SHP77 treated with DMSO at 0.1 percent for 48 hours (cell line): Measurements from ENCODE around the gene SULT6B1.
"Not testable (repeated sequence)": the region's sequence is repeated elsewhere in the genome, so short reads cannot be mapped to it uniquely, and the experiment has no call there.

Experiments used
- DNase-seq: peaks from one replicate; lab custom pipeline; 2025; lab: John Stamatoyannopoulos, UW

The SULT6B1 gene

GRCh38 chr2:37196320-37197195, 8.1 kb upstream of the SULT6B1 start, which contains the start of gene CEBPZOS:
TSS of gene CEBPZOS (plus strand) at chr2:37196496. CDS start at chr2:37199705, 3,209 bp downstream.
- DNase-seq, result peak; percentile 55

GRCh38 chr2:37195862-37196319, 7.4 kb upstream of the SULT6B1 start:
- DNase-seq, result not testable (repeated sequence)

- no peak for DNase-seq
Observed at GRCh38 chr2:37192551-37192950, 4.1 kb upstream of the SULT6B1 start.

GRCh38 chr2:37191747-37192146, 3.3 kb upstream of the SULT6B1 start:
- DNase-seq, result no peak

- no peak for DNase-seq
Observed at GRCh38 chr2:37191253-37191652, 2.8 kb upstream of the SULT6B1 start.

- no peak for DNase-seq
Observed at GRCh38 chr2:37190290-37190689, 1.8 kb upstream of the SULT6B1 start.

- DNase-seq, result no peak
Observed at GRCh38 chr2:37189452-37190153, 1.1 kb upstream of the SULT6B1 start.

- DNase-seq, result no peak
Observed at GRCh38 chr2:37181726-37182684, 6.5 kb downstream of the SULT6B1 start.

- no peak for DNase-seq
Observed at GRCh38 chr2:37180640-37181039, 7.8 kb downstream of the SULT6B1 start.

- DNase-seq, result no peak
Observed at GRCh38 chr2:37180006-37180639, 8.3 kb downstream of the SULT6B1 start.

GRCh38 chr2:37173741-37174140, 14.7 kb downstream of the SULT6B1 start:
- DNase-seq, result no peak

GRCh38 chr2:37171624-37171950, 16.9 kb downstream of the SULT6B1 start:
- DNase-seq, result no peak

GRCh38 chr2:37168217-37168981, 20.1 kb downstream of the SULT6B1 start:
- DNase-seq, result peak; percentile 5

GRCh38 chr2:37167636-37168180, 20.8 kb downstream of the SULT6B1 start:
- no peak for DNase-seq

- DNase-seq, result no peak
Observed at GRCh38 chr2:37164757-37165156, 23.7 kb downstream of the SULT6B1 start.

- peak; percentile 69 for DNase-seq
Observed at GRCh38 chr2:37156857-37157714, 31.4 kb downstream of the SULT6B1 start, which contains the start of gene EIF2AK2. TSS of gene EIF2AK2 (minus strand) at chr2:37156980. CDS start at chr2:37147806, 9,174 bp downstream.

- no peak for DNase-seq
Observed at GRCh38 chr2:37156071-37156856, 32.2 kb downstream of the SULT6B1 start.

- DNase-seq, result no peak
Observed at GRCh38 chr2:37154785-37155184, 33.7 kb downstream of the SULT6B1 start.
